Measurements from ENCODE around the gene ST3GAL3. TPM values are rescaled to one million over a fixed set of nuclear protein-coding genes. Genes with fewer than 3 reads are reported as not detected.

ST3GAL3 gene
- total and polyA plus RNA-seq, 2 of the 13 experiments (the other 11 are each of a cell fraction or from before 2014, with no cell fraction given) = 5.1 to 8.1 TPM

GRCh38 chr1:43731867-43732531 is 24.7 kb downstream of the ST3GAL3 start (continued):
- no peak for TF ChIP-seq ZNF703 (CRISPR knock-in tag; IDR thresholded peaks at IDR 0.05; ENCODE audit: borderline replicate concordance)
- TF ChIP-seq NFE2L1 (CRISPR knock-in tag; IDR thresholded peaks at IDR 0.05; ENCODE audit: borderline replicate concordance) = no peak
- no peak for TF ChIP-seq THYN1 (CRISPR knock-in tag; IDR thresholded peaks at IDR 0.05; ENCODE audit: borderline replicate concordance, low read depth)
- no peak for TF ChIP-seq GABPB1 (CRISPR knock-in tag; IDR thresholded peaks at IDR 0.05)
- no peak for TF ChIP-seq RFX3 (CRISPR knock-in tag; IDR thresholded peaks at IDR 0.05)
- no peak for TF ChIP-seq PPARG (CRISPR knock-in tag; conservative IDR thresholded peaks at IDR 0.05)
- TF ChIP-seq TFAP4 (IDR thresholded peaks at IDR 0.05; ENCODE audit: borderline replicate concordance, low read depth) = no peak

- DNase-seq (ENCODE audit: low spot score) = no peak
- no peak overlapping the region for H3K9ac ChIP-seq (ENCODE audit: insufficient read depth, low read depth, low read length)
- POLR2A ChIA-PET = no interaction called here
- H3K9me3 ChIP-seq (ENCODE audit: low read length) = no peaks in the 10 kb centered on the region
- 82% methylated on average over 2 of the region's 2 CpGs for WGBS (ENCODE audit: low lambda C conversion rate)
- H4K20me1 ChIP-seq (ENCODE audit: insufficient read depth, low read length) = no peaks in the 10 kb centered on the region
- intact Hi-C loops (cut with micrococcal nuclease; ENCODE audit: unreplicated experiment) = no loop called here
- no peaks in the 10 kb centered on the region for H3K79me2 ChIP-seq (ENCODE audit: insufficient read depth, low read length)
- no peak for FAIRE-seq
- CTCF ChIA-PET (ENCODE audit: low intra/inter-chr PET ratio, low total read pairs) = no interaction called here
- no peak overlapping the region for H3K4me2 ChIP-seq (ENCODE audit: low read depth, low read length)
- H2AFZ ChIP-seq (ENCODE audit: low read length) = no peak overlapping the region
- H3K4me3 ChIP-seq (replicated peaks in 1 of 3; ENCODE audit: insufficient read depth in 1 of 3, low read depth in 2 of 3, low read length in 3 of 3) = no peak overlapping the region
- H3K36me3 ChIP-seq (replicated peaks in 1 of 2; ENCODE audit: control insufficient read depth in 1 of 2, insufficient read depth in 2 of 2, low read length in 2 of 2) = peaks cover 3 to 11% of the 10 kb centered on the region in 2 experiments; a peak in 2 of 5 replicates
- no peak overlapping the region for H3K27ac ChIP-seq (ENCODE audit: extremely low read length, insufficient read depth, low read length)
- ATAC-seq = no peak
- H3K27me3 ChIP-seq (ENCODE audit: control insufficient read depth in 1 of 2, insufficient read depth in 2 of 2, low read length in 2 of 2) = no peaks in the 10 kb centered on the region
- BruUV-seq (replicated peaks) = no TSS peak
- in situ Hi-C loops (cut with HindIII; ENCODE audit: extremely low pct_ligation_motif_present, low pct_unique_long_range_greater_than_20kb) = no loop called here
- no peaks in the 10 kb centered on the region for H3K4me1 ChIP-seq (ENCODE audit: insufficient read depth, low read length)
- TF ChIP-seq ERF (CRISPR knock-in tag; IDR thresholded peaks at IDR 0.05) (no peak), ZFP90 (CRISPR knock-in tag; IDR thresholded peaks at IDR 0.05; ENCODE audit: borderline replicate concordance) (no peak), KDM2A (CRISPR knock-in tag; IDR thresholded peaks at IDR 0.05; ENCODE audit: borderline replicate concordance, low read depth) (no peak), MLLT10 (CRISPR knock-in tag; IDR thresholded peaks at IDR 0.05) (no peak), ARID5B (CRISPR knock-in tag; IDR thresholded peaks at IDR 0.05) (no peak), ZNF660 (CRISPR knock-in tag; IDR thresholded peaks at IDR 0.05; ENCODE audit: borderline replicate concordance, low read depth) (no peak), ZNF234 (CRISPR knock-in tag; conservative IDR thresholded peaks at IDR 0.05) (no peak), AGO1 (IDR thresholded peaks at IDR 0.05; ENCODE audit: low read depth, low read length, poor library complexity, severe bottlenecking) (no peak), FOSL2 (CRISPR knock-in tag; IDR thresholded peaks at IDR 0.05) (no peak), REL (CRISPR knock-in tag; conservative IDR thresholded peaks at IDR 0.05) (no peak), ZNF382 (CRISPR knock-in tag; IDR thresholded peaks at IDR 0.05; ENCODE audit: borderline replicate concordance) (no peak), ZSCAN9 (CRISPR knock-in tag; IDR thresholded peaks at IDR 0.05; ENCODE audit: borderline replicate concordance) (no peak), ZNF607 (CRISPR knock-in tag; IDR thresholded peaks at IDR 0.05; ENCODE audit: borderline replicate concordance) (no peak), POLR2AphosphoS2 (IDR thresholded peaks at IDR 0.05; ENCODE audit: low read depth, low read length) (no peak)
These were observed 29.5 kb downstream of the ST3GAL3 start for GRCh38 chr1:43736819-43737218.

Data from HepG2 (cell line).